ENCODE results near the gene SORBS1.
A peak's percentile ranks its signal among the peaks of the same experiment; 100 is the strongest.

Gene SORBS1

GRCh38 chr10:95280637-95281036, 280.5 kb downstream of the SORBS1 start:
- DNase-seq = no peak

- no peak for DNase-seq
These were observed 281.9 kb downstream of the SORBS1 start for GRCh38 chr10:95279042-95279820.

GRCh38 chr10:95278061-95278988, 282.8 kb downstream of the SORBS1 start:
- no peak for DNase-seq

- no peak for DNase-seq
These were observed 283.6 kb downstream of the SORBS1 start for GRCh38 chr10:95277614-95278013.

GRCh38 chr10:95277201-95277570, 284.0 kb downstream of the SORBS1 start:
- no peak for DNase-seq

GRCh38 chr10:95276367-95277200, 284.6 kb downstream of the SORBS1 start:
- DNase-seq = no peak

- DNase-seq = no peak
These were observed 285.3 kb downstream of the SORBS1 start for GRCh38 chr10:95275726-95276366.

- no peak for DNase-seq
These were observed 287.5 kb downstream of the SORBS1 start for GRCh38 chr10:95273393-95274312.

- peak; percentile 34 for DNase-seq
These were observed 292.7 kb downstream of the SORBS1 start for GRCh38 chr10:95268438-95268837.

- DNase-seq = no peak
These were observed 293.9 kb downstream of the SORBS1 start for GRCh38 chr10:95267251-95267650.

GRCh38 chr10:95266674-95267095, 294.5 kb downstream of the SORBS1 start:
- DNase-seq = no peak

GRCh38 chr10:95265572-95265971, 295.6 kb downstream of the SORBS1 start:
- no peak for DNase-seq

GRCh38 chr10:95264227-95265051, 296.7 kb downstream of the SORBS1 start:
- no peak for DNase-seq

- DNase-seq = no peak
These were observed 297.3 kb downstream of the SORBS1 start for GRCh38 chr10:95263864-95264226.

GRCh38 chr10:95262763-95263518, 298.2 kb downstream of the SORBS1 start:
- no peak for DNase-seq

- no peak for DNase-seq
These were observed 299.2 kb downstream of the SORBS1 start for GRCh38 chr10:95261926-95262325.
